ENCODE data around the gene ARL2.

The ARL2 gene

DNA sequence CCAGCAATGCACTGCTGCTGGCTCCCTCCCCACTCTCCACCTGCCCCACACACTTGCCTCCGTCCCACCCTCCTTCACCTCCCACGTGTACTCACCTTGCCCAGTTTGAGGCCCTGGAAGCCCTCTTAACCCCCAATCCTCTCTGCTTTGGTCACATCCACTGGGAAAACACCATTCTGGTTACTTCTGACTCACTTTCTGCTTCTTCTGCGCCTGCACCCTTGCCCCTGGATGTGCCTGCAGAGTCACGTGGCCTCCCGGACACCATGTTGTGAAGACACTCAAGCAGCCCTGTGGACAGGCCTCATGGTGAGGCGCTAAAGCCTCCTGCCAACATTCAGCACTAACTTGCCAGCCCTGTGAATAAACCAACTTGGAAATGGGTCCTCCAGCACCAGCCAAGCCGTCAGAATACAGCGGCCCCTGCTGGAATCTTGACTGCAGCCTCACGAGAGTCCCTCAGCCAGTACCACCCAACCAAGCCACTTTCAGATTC lies 47.0 kb downstream of the ARL2 start:
- no peaks in the 10 kb centered on the region for H3K9me2 ChIP-seq (replicated peaks; ENCODE audit: insufficient read depth, low read length)
- H3K36me3 ChIP-seq (replicated peaks; ENCODE audit: insufficient read depth, low read length): no peaks in the 10 kb centered on the region
- H3F3A ChIP-seq (ENCODE audit: insufficient read depth, low read length): peaks cover 5% of the 10 kb centered on the region; the same call in 1 of the 2 replicates
- no peaks in the 10 kb centered on the region for H3K79me2 ChIP-seq (ENCODE audit: low read length)
- no peak overlapping the region for H3K27ac ChIP-seq (ENCODE audit: low read length)
- H3K9me3 ChIP-seq (replicated peaks; ENCODE audit: insufficient read depth, low read length): no peaks in the 10 kb centered on the region
- no peak overlapping the region for H3K4me3 ChIP-seq (ENCODE audit: low read length)
- H3K4me1 ChIP-seq (ENCODE audit: low read length): peaks cover 17% of the 10 kb centered on the region
- no peak overlapping the region for H3K9ac ChIP-seq (ENCODE audit: low read length)
- no peak for TF ChIP-seq EZH2phosphoT487 (IDR thresholded peaks at IDR 0.05; ENCODE audit: low read length)
- TF ChIP-seq, protein P1, sequence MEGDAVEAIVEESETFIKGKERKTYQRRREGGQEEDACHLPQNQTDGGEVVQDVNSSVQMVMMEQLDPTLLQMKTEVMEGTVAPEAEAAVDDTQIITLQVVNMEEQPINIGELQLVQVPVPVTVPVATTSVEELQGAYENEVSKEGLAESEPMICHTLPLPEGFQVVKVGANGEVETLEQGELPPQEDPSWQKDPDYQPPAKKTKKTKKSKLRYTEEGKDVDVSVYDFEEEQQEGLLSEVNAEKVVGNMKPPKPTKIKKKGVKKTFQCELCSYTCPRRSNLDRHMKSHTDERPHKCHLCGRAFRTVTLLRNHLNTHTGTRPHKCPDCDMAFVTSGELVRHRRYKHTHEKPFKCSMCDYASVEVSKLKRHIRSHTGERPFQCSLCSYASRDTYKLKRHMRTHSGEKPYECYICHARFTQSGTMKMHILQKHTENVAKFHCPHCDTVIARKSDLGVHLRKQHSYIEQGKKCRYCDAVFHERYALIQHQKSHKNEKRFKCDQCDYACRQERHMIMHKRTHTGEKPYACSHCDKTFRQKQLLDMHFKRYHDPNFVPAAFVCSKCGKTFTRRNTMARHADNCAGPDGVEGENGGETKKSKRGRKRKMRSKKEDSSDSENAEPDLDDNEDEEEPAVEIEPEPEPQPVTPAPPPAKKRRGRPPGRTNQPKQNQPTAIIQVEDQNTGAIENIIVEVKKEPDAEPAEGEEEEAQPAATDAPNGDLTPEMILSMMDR (IDR thresholded peaks at IDR 0.05; ENCODE audit: low read length): 0 out of 2 replicates have a peak, but pooled peaks have one; percentile 4
- H2AFZ ChIP-seq (ENCODE audit: low read length): no peak overlapping the region
- H4K20me1 ChIP-seq (ENCODE audit: insufficient read depth, low read length): no peaks in the 10 kb centered on the region
- no peaks in the 10 kb centered on the region for H3K27me3 ChIP-seq (replicated peaks; ENCODE audit: insufficient read depth, low read length)
- no peak for DNase-seq
- H3K4me2 ChIP-seq (ENCODE audit: low read depth, low read length): peak overlapping the region; percentile 60; the same call in 1 of the 2 replicates

GRCh38 chr11:65063532-65063931 lies 49.6 kb downstream of the ARL2 start:
- Histone ChIP-seq H3K4me2 (ENCODE audit: low read depth, low read length) (no peak overlapping the region), H3K4me1 (ENCODE audit: low read length) (peaks cover 17% of the 10 kb centered on the region), H3K79me2 (ENCODE audit: low read length) (no peaks in the 10 kb centered on the region), H4K20me1 (ENCODE audit: insufficient read depth, low read length) (no peaks in the 10 kb centered on the region), H3K9me3 (replicated peaks; ENCODE audit: insufficient read depth, low read length) (no peaks in the 10 kb centered on the region), H3F3A (ENCODE audit: insufficient read depth, low read length) (peaks cover 5% of the 10 kb centered on the region; the same call in 1 of the 2 replicates), H3K9ac (ENCODE audit: low read length) (no peak overlapping the region), H3K9me2 (replicated peaks; ENCODE audit: insufficient read depth, low read length) (no peaks in the 10 kb centered on the region), H3K36me3 (replicated peaks; ENCODE audit: insufficient read depth, low read length) (no peaks in the 10 kb centered on the region), H3K27ac (ENCODE audit: low read length) (no peak overlapping the region), H3K27me3 (replicated peaks; ENCODE audit: insufficient read depth, low read length) (no peaks in the 10 kb centered on the region), H3K4me3 (ENCODE audit: low read length) (no peak overlapping the region), H2AFZ (ENCODE audit: low read length) (no peak overlapping the region)
- TF ChIP-seq, protein P1 (IDR thresholded peaks at IDR 0.05; ENCODE audit: low read length): no peak
- no peak for TF ChIP-seq EZH2phosphoT487 (IDR thresholded peaks at IDR 0.05; ENCODE audit: low read length)
- TF ChIP-seq EZH2 (optimal IDR thresholded peaks at IDR 0.05; ENCODE audit: low read depth, low read length): no peak
- no peak for DNase-seq

GRCh38 chr11:65064847-65065240 lies 50.9 kb downstream of the ARL2 start:
- Histone ChIP-seq H3K9me3 (replicated peaks; ENCODE audit: insufficient read depth, low read length) (no peaks in the 10 kb centered on the region), H3F3A (ENCODE audit: insufficient read depth, low read length) (peaks cover 5% of the 10 kb centered on the region; the same call in 1 of the 2 replicates), H3K4me3 (ENCODE audit: low read length) (no peak overlapping the region), H3K4me1 (ENCODE audit: low read length) (peaks cover 17% of the 10 kb centered on the region), H3K79me2 (ENCODE audit: low read length) (no peaks in the 10 kb centered on the region), H2AFZ (ENCODE audit: low read length) (no peak overlapping the region), H3K27me3 (replicated peaks; ENCODE audit: insufficient read depth, low read length) (no peaks in the 10 kb centered on the region), H3K4me2 (ENCODE audit: low read depth, low read length) (no peak overlapping the region), H3K9me2 (replicated peaks; ENCODE audit: insufficient read depth, low read length) (no peaks in the 10 kb centered on the region), H3K27ac (ENCODE audit: low read length) (no peak overlapping the region), H3K9ac (ENCODE audit: low read length) (no peak overlapping the region), H3K36me3 (replicated peaks; ENCODE audit: insufficient read depth, low read length) (no peaks in the 10 kb centered on the region), H4K20me1 (ENCODE audit: insufficient read depth, low read length) (no peaks in the 10 kb centered on the region)
- DNase-seq: no peak
- TF ChIP-seq EZH2 (optimal IDR thresholded peaks at IDR 0.05; ENCODE audit: low read depth, low read length): no peak
- no peak for TF ChIP-seq EZH2phosphoT487 (IDR thresholded peaks at IDR 0.05; ENCODE audit: low read length)
- TF ChIP-seq, protein P1 (IDR thresholded peaks at IDR 0.05; ENCODE audit: low read length): no peak
